Measurements from ENCODE around the gene LMO4. TPM values are rescaled to one million over a fixed set of nuclear protein-coding genes. Genes with fewer than 3 reads are reported as not detected.

LMO4 gene
- total and polyA plus RNA-seq, 4 donors, result 35.7 to 96.4 (median 54.7) TPM

DNA sequence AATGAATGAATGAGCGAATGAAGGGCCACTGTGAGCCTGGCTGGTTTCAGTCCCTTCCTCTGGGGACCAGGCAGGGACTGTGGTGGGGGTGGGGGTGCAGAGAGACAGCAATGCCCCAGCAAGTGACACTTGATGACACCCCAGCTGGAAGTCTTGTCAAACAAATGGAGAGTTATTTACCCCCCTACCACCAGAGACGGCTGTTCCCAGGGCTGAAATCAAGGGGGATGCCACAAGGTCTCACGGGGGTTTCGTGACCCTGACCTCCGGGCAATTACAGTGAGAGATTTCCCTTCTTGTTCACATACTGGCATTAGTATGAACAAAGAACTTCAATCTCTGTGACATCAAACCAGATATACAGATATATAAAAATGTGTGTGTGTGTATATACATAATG, 34.0 kb upstream of the LMO4 start:
- Histone ChIP-seq H3K27ac (ENCODE audit: low read depth in 1 of 2, low read length in 1 of 2) (no peak overlapping the region), H3K4me3 (no peak overlapping the region), H3K27me3 (ENCODE audit: control insufficient read depth in 3 of 3, insufficient read depth in 3 of 3, low read length in 2 of 3) (no peaks in the 10 kb centered on the region), H3K9ac (ENCODE audit: insufficient read depth in 1 of 2, low read length in 2 of 2) (no peak overlapping the region), H3K9me3 (ENCODE audit: control insufficient read depth in 4 of 4, insufficient read depth in 3 of 4, low read length in 3 of 4) (no peaks in the 10 kb centered on the region), H3K36me3 (ENCODE audit: control insufficient read depth in 4 of 4, insufficient read depth in 4 of 4, low read length in 4 of 4) (no peaks in the 10 kb centered on the region), H3K4me1 (ENCODE audit: control insufficient read depth in 5 of 5, insufficient read depth in 5 of 5, low read length in 5 of 5) (peaks cover 0 to 8% (median 0%) of the 10 kb centered on the region in 5 donors)
- 85 to 87% methylated on average over 5 of the region's 5 CpGs for WGBS, 2 donors
- no peak for ATAC-seq (ENCODE audit: insufficient read depth, low FRiP score)
- TF ChIP-seq CTCF (IDR thresholded peaks at IDR 0.05; ENCODE audit: control extremely low read depth, extremely low read depth), result no peak
- no peak for DNase-seq

GRCh38 chr1:87295445-87296110, 33.1 kb upstream of the LMO4 start:
- Histone ChIP-seq H3K27me3 (ENCODE audit: control insufficient read depth in 3 of 3, insufficient read depth in 3 of 3, low read length in 2 of 3) (no peaks in the 10 kb centered on the region), H3K27ac (ENCODE audit: low read depth in 1 of 2, low read length in 1 of 2) (no peak overlapping the region), H3K4me1 (ENCODE audit: control insufficient read depth in 5 of 5, insufficient read depth in 5 of 5, low read length in 5 of 5) (peaks cover 0 to 8% (median 0%) of the 10 kb centered on the region in 5 donors), H3K9me3 (ENCODE audit: control insufficient read depth in 4 of 4, insufficient read depth in 3 of 4, low read length in 3 of 4) (no peaks in the 10 kb centered on the region), H3K4me3 (no peak overlapping the region), H3K36me3 (ENCODE audit: control insufficient read depth in 4 of 4, insufficient read depth in 4 of 4, low read length in 4 of 4) (no peaks in the 10 kb centered on the region), H3K9ac (ENCODE audit: insufficient read depth in 1 of 2, low read length in 2 of 2) (no peak overlapping the region)
- 70 to 76% methylated on average over 11 of the region's 11 CpGs for WGBS, 2 donors
- no peak for DNase-seq
- TF ChIP-seq CTCF (IDR thresholded peaks at IDR 0.05; ENCODE audit: control extremely low read depth, extremely low read depth), result no peak
- ATAC-seq (ENCODE audit: insufficient read depth, low FRiP score), result no peak

DNA sequence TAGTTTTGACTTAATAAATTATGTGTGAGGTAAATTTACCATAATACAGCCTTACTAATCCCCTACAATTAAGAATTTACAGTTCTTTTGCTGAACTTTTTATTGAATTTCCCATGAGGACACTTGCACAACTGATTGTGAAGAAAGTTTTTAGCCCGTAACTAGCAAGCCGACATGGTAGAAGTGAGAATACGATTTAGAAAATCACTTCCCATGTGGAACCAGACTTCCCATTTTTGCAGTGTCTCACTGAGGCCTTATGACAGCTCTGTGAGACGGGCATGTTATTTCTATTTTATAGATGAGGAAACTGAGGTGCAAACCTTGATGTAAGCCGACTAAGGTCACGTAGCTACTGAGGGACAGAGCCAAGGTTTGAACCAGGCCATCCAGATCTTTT, 32.5 kb upstream of the LMO4 start:
- Histone ChIP-seq H3K9ac (ENCODE audit: insufficient read depth in 1 of 2, low read length in 2 of 2) (no peak overlapping the region), H3K9me3 (ENCODE audit: control insufficient read depth in 4 of 4, insufficient read depth in 3 of 4, low read length in 3 of 4) (no peaks in the 10 kb centered on the region), H3K4me3 (no peak overlapping the region), H3K27me3 (ENCODE audit: control insufficient read depth in 3 of 3, insufficient read depth in 3 of 3, low read length in 2 of 3) (no peaks in the 10 kb centered on the region), H3K4me1 (ENCODE audit: control insufficient read depth in 5 of 5, insufficient read depth in 5 of 5, low read length in 5 of 5) (peaks cover 0 to 8% (median 0%) of the 10 kb centered on the region in 5 donors), H3K27ac (ENCODE audit: low read depth in 1 of 2, low read length in 1 of 2) (no peak overlapping the region), H3K36me3 (ENCODE audit: control insufficient read depth in 4 of 4, insufficient read depth in 4 of 4, low read length in 4 of 4) (no peaks in the 10 kb centered on the region)
- no peak for DNase-seq
- no peak for ATAC-seq (ENCODE audit: insufficient read depth, low FRiP score)
- 58 to 81% methylated on average over 6 of the region's 6 CpGs for whole genome bisulfite sequencing, 2 donors
- no peak for TF ChIP-seq CTCF (IDR thresholded peaks at IDR 0.05; ENCODE audit: control extremely low read depth, extremely low read depth)

GRCh38 chr1:87299661-87300060, 29.0 kb upstream of the LMO4 start:
- Histone ChIP-seq H3K9ac (ENCODE audit: insufficient read depth in 1 of 2, low read length in 2 of 2) (no peak overlapping the region), H3K4me1 (ENCODE audit: control insufficient read depth in 5 of 5, insufficient read depth in 5 of 5, low read length in 5 of 5) (peaks cover 0 to 2% (median 0%) of the 10 kb centered on the region in 5 donors), H3K36me3 (ENCODE audit: control insufficient read depth in 4 of 4, insufficient read depth in 4 of 4, low read length in 4 of 4) (no peaks in the 10 kb centered on the region), H3K4me3 (no peak overlapping the region), H3K27me3 (ENCODE audit: control insufficient read depth in 3 of 3, insufficient read depth in 3 of 3, low read length in 2 of 3) (no peaks in the 10 kb centered on the region), H3K9me3 (ENCODE audit: control insufficient read depth in 4 of 4, insufficient read depth in 3 of 4, low read length in 3 of 4) (no peaks in the 10 kb centered on the region), H3K27ac (ENCODE audit: low read depth in 1 of 2, low read length in 1 of 2) (no peak overlapping the region)
- no peak for TF ChIP-seq CTCF (IDR thresholded peaks at IDR 0.05; ENCODE audit: control extremely low read depth, extremely low read depth)
- ATAC-seq (ENCODE audit: insufficient read depth, low FRiP score), result no peak
- no peak for DNase-seq
- 80 to 97% methylated on average over 1 of the region's 1 CpG for WGBS, 2 donors
